Activated T-helper 1 cell treated with anti-CD3 and anti-CD28 coated beads, Interleukin-2, amount 50 U/mL, for 16 hours (primary cell): ENCODE data around the gene ORC6.

Experiments
- DNase-seq, 2 donors: peaks; one replicate each; pipeline ENCODE4 v3.0.0-alpha.2; 2020; ENCODE audit warnings: low read depth in 1 of 2, low spot score in 1 of 2

The ORC6 gene

GRCh38 chr16:46730801-46731690, 41.6 kb downstream of the ORC6 start:
- no peak for DNase-seq

DNA sequence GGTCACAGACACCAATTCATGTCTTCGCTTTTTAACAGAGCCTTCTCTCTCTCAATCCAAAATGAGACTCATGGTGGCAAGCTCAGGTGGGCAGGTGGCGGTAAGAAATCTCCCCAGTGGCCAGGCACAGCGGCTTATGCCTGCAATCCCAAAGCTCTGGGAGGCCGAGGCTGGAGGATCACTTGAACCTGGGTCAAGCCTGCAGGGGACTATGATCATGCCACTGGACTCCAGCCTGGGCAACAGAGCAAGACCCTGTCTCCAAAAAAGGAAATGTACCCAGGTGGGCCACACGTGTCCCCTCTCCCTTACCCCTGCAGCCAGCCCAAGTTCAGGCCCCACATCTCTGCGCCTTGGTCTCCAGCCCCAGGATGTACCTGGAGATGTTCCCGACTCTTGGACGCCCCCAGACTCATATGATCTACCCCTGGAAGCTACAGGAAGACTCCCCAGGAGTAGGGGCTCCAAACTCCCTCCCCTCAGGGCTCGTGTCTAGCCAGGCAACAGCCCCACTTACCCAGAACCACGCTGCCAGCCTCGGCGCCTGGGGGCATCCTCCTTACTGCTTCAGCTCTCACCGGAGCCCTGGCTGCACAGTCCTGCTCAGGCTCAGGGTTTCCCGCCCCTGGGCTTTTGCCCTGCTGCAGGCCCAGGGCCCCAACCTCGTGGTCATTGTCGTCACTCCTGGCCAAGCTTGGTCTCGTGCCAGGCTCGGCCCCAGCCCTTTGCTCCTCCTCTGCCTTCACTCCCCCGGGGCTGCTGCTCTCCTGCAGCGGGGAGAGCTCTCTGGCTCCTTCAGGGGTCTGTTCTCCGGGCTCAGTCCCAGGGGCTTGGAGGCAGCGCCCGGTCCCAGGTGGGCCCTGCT, 42.5 kb downstream of the ORC6 start:
- DNase-seq, result no peak

DNA sequence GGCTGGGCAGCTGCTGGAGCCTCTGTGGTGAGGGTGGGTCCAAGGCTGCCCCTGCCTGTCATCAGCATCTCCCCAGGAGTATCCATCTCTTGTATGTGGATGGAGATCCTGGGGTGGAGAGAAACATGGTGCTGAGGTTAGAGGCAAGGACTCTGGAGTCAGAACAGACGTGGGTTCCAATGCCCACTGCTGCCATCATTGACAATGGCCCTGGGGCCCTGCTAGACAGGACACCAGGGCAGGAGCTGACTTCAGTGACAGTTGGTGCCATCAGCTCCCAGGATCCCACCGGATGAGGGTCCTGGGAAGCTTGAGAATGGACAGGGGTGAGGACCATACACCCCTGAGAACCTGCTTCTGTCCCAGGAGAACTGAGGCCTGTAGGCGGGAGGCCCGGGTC, 43.1 kb downstream of the ORC6 start:
- DNase-seq, result no peak

GRCh38 chr16:46733319-46733830, 43.9 kb downstream of the ORC6 start:
- DNase-seq, result no peak

DNA sequence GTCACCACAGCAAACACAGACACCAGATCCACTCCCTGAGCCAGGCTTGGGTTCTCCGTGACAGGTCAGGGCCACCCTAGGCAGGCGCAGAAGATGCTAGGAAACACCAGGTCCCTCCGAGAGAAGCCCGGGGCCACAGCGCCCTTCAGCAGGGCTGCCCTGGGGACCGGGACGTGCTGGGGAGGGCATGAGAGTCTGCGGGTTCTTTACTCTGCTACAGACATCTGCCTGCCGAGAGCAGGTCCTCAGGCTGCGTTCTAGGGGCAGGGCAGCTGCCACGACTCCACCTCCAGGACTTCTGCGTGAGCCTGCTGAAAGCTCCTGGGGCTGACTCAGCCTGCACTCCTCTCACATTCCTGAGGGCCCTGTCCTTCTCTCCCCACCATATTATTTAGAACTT, 47.2 kb downstream of the ORC6 start:
- no peak for DNase-seq

GRCh38 chr16:46737621-46738214, 48.3 kb downstream of the ORC6 start:
- no peak for DNase-seq

GRCh38 chr16:46739934-46740333, 50.5 kb downstream of the ORC6 start:
- DNase-seq, result no peak

DNA sequence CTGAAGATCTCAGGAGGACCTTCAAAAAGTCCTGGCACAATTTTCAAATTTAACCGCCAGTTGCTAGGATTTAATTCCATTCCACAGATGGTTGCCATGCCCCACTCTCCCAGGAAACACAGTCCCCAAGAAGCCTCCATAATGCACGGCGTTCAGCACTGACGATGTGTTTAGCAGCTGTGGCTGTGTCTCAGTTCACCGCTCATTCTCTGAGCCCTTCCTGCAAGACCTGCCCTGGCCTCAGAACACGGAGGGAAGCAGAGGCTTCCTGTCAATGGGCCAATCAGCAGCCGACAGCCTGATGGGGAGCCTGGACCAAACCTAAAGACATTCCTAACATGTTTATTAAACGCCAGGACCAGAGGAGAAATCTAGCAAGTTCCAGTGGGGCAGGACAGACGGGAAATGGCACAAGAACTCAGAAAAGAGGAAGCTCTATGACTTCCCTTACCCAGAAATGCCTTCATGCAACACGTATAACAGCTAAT, 53.8 kb downstream of the ORC6 start:
- no peak for DNase-seq

- DNase-seq, result no peak
Measured at GRCh38 chr16:46745617-46746016, 56.2 kb downstream of the ORC6 start.

GRCh38 chr16:46746821-46747776, 57.6 kb downstream of the ORC6 start:
- DNase-seq, result no peak
